HG02885 (cell line): ENCODE results near the gene BTBD2.

Experiments used
- ATAC-seq: cut with Tn5 transposase; IDR thresholded peaks from one replicate; pipeline ENCODE4 v1.9.1; 2021; ENCODE audit warnings: mild to moderate bottlenecking; ENCODE audit not compliant: unreplicated experiment, poor library complexity

BTBD2 gene

DNA sequence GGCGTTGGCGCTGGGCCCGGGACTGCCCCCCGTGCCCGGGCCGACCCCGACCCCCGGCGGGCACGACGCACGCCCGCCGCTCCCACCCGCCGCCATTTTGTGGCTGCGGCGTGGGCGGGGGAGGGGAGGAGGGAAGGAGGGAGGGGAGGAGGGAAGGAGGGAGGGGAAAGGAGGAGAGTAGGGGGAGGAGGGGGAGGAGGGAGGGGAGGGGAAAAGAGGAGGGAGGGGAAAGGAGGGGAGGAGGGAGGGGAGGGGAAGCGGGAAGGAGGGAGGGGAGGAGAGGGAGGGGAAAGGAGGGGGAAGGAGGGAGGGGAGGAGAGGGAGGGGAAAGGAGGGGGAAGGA, at the start of gene BTBD2:
Gene BTBD2, minus strand, starts transcription at position 107 of the 343 bp plus-strand sequence. Its CDS starts 11 bp downstream, at position 96.
- no peak for ATAC-seq

DNA sequence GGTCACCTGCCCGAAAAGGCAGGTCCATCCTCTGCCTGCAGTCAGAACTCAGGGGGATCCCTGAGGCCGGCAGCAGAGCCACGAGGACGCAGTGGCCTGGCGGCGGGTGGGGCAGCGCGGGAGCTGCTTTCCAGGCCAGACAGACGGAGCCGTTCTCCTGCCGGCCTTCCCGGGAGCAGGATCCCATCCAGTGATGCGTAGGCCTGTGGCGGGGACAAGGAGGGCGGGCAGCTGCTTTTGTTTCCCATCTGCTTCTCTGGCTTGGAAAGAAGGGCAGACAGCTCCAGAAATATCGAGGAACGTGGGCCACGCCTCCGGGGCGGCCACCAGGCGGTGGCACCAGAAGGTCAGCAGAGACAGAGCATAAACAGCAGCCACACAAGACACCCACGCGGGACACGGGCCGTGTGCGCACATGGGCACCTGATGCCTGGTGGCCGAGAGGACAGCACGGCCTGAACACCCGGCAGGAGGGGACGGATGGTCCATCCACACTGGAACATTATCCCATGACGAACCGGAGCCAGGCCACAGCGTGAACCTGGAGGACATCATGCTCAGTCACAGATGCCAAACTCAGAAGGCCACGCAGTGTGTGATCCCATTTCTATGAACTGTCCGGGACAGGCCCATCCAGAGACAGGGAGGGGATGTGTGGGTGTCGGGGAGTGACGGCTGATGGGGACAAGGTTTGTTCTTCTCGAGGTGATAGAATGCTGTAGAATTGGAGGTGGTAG, 49.4 kb upstream of the BTBD2 start:
- ATAC-seq: no peak

DNA sequence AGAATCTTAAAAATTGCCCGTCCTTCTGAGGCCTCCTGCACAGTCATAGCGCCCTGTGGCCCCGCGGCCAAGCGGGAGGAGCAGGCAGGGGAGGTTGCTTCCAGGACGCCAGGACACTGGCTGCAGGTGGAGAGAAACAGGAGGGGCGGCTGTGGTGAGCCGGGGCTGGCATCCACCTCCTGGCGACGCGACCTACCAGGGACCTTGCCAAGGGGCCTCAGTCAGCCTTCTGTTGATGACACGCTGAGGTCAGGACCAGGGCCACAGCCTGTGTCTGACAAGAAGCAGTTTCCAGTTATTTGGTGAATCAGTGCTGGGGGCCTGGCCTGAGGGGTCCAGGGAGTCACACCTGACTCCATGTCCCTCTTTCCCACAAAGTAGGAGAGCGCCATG, 48.9 kb upstream of the BTBD2 start:
- ATAC-seq: no peak

DNA sequence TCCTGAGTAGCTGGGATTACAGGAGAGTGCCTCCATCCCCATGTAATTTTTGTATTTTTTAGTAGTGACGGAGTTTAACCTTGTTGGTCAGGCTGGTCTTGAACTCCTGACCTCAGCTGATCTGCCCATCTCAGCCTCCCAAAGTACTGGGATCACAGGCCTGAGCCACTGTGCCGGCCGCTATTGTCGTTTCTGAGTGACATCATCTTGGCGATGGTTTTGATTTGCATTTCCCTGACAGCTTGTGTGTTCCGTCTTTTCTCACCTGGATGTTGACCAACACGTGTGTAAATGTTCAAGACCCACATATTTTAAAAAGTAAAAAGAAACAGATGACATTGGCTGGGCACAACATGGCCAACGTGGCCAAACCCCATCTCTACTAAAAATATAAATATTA, 48.3 kb upstream of the BTBD2 start:
- ATAC-seq: no peak

DNA sequence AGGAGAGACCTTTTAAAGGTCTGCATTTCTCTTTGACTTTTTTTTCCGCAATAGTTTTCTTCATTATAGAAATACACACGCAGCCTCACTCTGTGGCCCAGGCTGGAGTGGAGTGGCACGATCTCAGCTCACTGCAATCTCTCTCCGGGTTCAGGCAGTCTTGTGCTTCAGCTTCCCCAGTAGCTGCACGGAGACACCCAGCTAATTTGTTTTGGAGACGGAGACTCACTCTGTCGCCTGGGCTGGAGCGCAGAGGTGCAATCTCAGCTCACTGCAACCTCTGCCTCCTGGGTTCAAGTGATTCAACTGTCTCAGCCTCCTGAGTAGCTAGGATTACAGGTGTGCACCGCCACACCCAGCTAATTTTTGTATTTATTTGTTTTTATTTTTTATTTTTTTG, 47.3 kb upstream of the BTBD2 start:
- no peak for ATAC-seq

DNA sequence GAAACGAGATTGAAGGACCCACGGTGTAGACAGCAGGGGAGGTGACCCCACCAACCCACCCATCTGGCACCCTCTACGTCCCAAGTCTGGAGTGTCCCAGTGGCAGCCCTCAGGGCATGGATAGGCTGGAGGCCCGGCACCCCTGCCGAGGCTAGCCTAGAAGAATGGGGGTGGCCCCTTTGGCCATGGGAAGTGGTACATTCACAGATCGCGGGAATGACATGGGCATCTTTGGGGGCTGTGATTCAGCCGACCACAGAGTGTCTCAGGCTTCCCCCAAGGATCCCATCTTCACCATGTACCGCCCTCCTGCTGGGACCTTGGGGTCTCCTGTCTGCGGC, 46.8 kb upstream of the BTBD2 start:
- ATAC-seq: no peak

DNA sequence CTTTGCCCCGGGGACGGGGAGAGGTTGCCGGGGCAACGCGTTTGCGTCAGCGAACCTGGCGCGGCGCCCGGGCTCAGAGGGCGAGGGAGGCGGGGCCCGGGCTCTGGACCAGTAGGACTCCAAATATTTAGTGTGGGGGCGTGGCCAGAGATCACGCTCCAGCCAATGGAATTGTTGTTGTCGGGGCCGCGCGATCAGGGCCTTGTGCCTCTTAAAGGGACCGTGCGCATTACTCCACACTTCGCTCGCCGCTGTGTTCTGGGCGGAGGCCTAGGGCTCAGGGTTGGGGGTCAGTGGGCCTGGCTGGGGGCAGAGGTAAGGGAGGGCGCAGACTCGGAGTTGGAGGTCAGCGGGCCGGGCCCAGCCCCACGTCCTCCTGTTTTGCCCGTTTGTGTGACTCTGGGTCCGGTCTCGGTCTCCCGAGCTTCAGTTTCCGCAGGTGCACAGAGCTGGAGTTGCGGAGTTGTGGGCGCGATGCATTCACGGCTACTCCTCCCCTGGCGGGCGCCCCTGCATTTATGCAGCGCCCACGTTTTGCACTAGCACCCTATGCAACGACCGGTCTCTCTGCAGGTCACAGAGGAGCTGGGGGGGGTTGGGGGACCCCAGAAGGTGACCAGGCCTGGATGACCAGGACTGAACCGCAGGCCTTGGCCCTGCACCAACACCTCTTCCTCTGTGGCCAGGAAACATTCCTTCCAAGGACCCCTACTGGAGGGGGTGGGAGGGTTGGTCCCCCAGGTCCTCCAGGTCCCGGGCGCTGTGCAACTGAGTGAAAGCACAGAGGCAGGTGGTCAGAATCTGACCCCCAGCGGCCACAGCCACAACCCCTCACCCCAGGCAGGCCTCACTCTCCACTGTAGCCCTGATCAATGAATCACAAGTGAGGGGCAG, 46.2 kb upstream of the BTBD2 start:
- peak; percentile 83 for ATAC-seq

DNA sequence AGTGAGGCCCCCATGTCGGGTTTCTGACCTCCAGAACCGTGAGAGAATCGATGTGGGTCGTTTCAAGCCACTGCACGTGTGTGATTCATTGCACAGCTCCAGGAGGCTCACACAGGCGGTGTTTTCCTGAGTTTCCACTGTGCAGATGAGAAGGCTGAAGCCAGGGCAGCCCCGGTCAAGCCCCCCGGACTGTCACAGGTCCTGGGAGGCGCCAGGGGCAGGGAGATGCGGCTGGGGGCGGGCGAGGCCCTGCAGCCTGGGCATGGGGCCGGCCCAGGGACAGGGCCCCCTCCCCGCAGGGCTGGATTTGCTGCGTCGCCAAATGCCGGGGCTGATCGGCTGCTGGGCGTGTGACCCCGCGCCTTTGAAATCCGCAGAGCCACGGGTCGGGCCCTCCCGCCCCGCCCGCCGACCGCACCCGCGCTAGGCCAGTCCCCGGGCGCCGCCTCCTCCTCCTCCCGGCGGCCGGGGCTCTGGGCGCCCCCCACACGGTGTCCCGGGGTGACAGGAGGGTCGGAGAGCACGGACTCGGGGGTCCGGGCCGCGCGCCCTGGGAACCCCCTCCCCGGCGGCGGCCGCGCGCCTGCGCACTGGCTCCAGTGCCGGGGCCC, 45.5 kb upstream of the BTBD2 start:
- peak; percentile 23 for ATAC-seq

DNA sequence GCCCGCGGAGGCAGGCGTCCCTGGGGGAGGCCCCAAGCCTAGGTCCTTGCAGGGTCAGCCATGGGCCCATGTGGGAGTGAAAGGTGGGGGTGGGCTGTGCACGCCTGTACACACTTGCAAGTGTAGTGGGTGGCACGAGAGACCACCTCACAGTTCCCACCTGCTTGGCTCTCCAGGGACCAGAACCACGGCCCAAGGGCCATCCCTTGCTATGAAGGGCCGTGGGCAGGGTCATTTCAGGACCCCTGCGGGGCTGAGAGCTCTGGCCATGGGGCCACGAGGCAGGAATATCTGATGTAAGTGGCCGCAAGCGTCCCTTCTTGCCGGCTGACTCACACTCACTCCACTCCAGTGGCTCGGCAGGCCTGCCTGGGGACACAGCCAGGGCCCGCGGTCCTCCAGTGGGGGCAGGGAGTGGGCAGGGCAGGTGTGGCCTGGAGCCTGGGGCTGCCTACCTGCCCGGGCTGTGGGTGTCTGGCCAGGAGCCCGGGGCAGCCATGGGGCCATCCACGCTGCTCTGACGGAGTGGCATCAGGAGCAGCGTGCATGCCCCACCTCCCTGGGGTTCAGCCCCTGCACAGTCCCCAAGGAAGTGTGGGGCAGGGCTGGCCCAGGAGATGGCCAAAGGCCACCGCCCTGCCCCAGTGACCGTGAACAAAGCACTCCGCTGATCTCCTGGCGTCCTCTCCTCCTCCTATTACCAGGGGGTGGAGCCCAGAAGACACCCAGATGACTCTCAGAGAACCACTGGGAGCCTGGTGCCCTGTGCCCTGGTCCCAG, 44.1 kb upstream of the BTBD2 start:
- ATAC-seq: no peak

DNA sequence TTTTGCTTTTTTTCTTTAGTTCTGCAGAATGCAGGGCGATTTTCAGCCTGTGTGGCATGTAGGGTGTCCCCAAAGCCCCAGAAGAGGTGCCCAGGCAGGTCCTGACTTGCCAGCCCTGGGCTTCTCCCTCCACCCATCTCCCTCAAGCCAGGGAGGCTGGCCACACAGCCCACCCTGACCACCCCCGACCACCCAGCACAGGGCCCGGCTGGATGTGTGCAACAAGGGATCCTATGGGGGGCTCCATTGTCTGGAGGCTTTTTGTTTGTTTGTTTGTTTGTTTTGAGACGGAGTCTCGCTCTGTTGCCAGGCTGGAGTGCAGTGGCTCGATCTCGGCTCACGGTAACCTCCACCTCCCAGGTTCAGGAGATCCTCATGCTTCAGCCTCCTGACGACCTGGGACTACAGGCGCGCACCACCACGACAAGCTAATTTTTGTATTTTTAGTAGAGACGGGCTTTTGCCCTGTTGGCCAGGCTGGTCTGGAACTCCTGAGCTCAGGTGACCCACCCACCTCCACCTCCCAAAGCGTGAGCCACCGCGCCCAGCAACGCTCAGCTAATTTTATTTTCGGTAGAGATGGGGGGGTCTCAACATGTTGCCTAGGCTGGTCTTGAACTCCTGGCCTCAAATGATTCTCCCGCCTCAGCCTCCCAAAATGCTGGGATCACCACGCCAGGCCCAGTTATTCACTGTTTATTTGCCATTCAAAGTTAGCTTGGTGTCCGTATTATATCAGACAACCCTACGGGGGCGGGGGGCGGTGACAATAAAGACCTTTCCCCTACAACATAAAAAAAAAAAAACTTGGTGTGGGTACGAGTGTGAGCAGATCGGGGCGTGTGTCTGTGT, 43.3 kb upstream of the BTBD2 start:
- no peak for ATAC-seq

DNA sequence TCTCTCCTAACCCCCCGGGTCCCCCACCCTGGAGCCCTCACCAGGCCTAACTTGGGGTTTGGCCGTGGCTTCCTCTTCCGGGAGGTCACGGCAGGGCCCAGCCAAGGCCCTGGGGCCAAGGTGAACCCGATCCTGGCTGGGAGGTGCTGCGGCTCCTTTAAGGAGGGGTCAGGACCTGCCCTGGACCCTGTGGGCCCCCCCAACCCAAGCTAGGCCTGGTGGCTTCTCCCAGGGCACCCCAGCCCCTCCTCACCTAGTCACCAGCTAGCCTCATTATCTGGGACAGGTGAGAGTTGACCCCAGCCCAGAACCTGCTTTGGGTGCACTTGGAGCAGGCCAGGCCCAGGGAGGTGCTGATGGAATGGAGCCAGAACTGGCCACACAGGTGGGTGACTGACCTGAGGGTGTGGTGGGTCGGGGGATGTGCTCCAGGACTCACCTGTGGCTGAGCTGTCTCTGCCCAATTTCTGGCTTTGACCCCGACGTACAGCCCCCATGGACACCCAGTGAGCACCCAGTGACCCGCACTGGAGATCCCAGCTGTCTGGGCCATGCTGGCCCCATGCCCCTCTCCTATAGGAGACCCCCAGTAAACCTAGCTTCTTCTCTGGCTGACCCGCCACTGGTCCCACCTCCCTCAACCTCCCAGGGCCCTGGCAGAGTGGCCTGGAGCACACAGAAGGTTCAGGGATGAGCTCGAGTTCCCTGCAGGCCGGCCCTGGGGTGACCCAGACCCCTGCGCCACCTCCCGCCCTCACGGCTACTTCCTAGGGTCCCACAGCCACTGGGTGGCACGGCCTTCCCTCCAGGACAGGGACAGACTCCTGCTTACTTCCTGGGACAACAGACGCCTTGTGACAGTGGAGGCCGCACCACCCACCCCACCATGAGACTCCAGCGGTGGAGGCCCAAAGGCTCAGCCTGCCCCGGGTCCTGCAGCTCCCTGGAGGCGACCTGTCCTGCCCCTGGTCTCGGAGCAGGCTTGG, 42.3 kb upstream of the BTBD2 start:
- no peak for ATAC-seq

DNA sequence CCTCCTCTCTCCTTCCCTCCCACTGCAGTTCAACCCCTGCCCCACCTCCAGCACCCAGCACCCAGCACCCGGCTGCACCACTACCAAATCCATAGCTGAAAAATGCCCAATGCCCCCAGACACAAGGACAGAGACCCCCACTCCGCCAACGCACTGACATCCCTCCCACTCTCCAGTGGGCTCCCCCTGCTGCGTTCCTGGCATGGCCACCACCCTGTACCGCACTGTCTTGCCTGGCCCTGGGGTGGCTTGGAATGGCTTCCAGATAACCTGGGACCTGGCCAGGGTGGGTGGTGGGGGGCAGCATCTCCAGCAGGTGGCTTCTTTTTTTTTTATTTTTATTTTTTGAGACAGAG, 41.3 kb upstream of the BTBD2 start:
- ATAC-seq: no peak

DNA sequence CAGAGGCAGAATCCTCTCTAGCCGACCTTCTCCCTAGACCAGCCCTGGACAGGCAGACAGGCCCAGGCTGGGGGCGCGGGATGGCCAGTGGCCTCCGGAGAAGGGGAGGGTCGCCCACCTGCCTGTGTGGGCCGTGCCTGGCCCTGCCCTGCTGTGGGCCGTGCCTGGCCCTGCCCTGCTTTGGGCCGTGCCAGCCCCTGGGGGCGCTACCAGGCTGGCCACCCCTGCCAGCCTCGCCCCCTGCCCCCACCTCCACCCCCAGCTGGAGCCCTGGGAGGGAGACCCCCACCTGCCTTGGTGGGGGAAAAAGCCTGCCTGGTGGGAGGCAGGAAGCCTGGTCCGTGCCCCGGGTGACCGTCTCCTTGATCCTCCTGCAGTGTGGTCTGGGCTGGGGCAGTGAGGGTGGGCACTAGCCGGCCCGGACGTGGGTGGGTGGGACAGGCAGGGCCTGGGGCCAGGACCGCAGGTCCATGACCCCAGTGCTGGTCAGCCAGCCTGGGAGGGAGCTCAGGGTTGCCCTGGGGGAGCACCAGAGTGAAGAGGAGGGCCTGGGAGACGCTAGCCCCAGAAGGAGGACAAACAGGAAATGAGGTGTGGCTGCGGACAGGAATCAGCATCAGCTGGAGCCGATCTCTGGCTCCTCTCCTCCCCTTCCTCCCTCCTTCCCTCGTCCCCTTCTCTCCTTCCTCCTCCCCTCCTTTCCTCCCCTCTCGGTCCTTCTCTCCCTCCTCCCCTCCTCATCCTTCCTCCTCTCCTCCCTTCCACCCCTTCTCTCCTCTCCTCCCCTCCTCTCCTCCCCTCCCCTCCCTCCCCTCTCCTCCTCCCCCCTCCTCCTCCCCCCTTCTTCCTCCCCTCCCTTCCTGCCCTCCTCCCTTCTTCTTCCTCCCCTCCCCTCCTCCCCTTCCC, 40.7 kb upstream of the BTBD2 start:
- no peak for ATAC-seq

DNA sequence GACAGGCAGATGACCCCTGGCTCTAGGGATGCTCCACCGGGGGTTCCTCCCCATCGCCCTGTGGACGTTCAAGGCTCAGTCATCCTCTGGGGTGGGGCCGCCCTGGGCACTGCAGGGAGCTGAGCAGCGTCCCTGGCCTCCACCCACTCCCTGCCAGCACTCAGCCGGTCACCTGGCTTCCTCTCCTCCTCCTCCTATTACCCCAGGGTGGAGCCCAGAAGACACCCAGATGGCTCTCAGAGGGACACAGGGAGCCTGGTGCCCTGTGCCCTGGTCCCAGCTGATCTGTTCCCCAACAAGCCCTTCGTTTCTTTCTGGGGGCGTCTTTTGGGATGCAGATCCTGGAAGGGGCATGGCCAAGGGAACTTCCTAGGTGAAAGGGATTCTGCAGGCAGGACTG, 39.2 kb upstream of the BTBD2 start:
- no peak for ATAC-seq

DNA sequence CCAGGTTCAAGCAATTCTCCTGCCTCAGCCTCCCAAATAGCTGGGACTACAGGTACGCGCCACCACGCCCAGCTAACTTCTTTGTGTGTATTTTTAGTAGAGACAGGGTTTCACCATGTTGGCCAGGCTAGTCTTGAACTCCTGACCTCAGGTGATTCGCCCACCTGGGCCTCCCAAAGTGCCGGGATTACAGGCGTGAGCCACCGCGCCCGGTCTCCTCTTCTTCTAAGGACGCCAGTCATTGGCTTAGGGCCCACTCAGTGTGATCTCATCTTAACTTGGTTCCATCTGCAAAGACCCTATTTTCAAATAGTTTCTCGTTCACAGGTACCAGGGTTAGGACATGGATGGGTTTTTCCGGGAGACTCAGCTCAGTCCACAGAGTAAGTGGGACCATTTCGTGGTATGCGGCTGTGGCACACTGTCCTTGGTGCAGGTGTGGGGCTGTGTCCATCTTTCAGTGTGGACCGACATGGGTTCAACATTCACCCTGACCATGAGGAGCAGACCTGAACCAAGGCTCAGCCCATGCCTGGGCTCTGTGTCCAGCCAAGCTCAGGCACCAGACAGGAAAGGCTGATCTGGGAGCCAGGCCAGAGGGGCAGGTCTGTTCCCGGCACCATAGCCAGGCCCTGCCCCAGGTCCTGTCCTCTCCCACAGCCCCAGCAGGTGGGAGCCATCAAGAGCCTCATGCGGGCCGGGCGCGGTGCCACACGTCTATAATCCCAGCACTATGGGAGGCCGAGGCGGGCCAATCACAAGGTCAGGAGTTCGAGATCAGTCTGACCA, 38.3 kb upstream of the BTBD2 start:
- no peak for ATAC-seq

DNA sequence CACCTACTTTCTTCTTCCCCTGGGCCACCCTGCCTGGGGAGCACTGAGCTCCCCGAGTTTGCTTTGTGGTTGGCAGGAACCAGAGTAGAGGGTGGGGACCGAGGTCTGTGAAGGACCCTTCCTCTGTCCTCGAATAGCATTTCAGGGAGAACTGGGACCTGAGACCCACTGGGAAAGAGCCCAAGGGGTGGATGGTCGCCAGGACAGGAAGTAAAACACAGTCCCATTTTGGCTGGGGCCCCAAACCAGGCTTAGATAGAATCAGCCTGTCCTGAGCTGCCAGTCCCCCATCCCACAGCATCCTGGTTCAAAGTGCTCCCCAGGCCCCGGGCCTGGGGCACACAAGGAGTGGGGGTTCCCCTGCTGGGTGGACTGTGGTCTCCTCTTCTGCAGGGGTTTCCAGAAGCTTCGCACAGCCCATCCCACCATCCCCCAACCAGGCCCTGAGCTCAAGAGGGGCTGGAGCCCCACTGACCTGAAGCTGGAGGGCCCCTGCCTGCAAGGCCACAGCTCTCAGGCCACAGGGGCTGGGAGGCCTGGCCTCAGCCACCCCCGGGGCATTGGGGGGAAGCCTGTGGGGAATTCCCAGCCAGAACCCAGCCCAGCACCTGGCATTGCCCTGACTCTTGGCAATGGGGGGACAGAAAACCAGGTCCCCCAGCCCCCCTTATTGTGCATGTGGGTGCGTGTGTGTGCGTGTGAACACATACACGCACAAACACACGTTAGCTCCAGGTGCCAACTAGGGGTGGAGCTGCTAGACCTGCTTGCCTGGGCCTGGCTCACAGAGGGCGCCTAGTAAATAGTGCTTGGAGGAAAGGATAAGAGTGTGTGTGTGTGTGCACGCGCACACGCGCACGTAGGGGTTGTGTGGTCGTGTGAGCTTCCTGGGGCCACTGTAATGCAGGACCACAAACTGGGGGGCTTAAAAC, 36.5 kb upstream of the BTBD2 start:
- no peak for ATAC-seq
